Erythroblast (primary cell): ENCODE measurements around the gene XXYLT1.

Experiments
- GATA1 ChIP-seq: IDR thresholded peaks from 2 replicates; pipeline ENCODE4 v1.6.1; 2011; ENCODE audit warnings: low read depth, mild to moderate bottlenecking, control low read depth, low read length, moderate library complexity
- POLR2A ChIP-seq: IDR thresholded peaks from 2 replicates; pipeline ENCODE4 v1.6.1; 2011; ENCODE audit warnings: mild to moderate bottlenecking, low read length

DNA sequence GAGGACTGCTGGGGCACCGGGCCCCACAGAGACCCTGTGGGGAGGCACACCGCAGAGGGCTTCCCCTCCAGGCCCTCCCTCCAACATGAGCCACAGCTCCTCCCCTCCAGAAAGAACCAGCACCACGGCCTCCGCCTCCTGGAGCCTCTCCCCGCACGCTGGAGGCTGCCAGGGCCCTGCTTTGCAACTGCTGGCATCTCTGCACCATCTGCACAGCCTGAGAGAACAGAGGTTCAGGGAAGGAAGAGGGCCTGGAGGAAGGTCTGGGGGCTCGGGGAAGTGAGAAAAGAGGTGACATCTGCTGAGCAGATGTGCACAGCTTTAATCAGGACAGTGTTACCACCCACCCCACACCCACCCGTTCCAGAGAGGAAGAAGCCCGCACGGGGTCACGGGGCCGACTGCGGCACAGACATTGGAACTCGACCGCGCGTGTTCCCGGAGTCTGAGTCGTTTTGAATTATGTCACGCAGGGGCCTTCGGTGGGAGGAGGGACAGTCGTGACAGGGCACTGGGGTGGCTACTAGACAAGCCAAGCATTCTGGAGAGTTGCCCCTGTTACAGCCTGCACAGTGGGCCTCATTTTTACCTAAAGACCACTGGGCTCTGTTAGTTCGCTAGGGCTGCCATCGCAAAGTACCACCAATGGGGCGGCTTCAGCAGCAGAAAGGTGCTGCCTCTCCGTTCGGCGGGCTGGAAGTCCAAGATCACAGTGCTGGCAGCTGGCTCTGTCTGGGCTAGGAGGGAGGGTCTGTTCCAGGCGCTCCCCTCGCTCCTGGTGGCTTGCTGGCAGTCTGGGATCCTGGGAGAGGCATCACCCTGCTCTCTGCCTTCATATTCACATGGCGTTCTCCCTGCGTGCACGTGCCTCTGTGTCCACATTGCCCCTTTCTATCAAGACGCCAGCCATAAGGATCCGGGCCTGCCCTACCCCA is 194.8 kb downstream of the XXYLT1 start:
- TF ChIP-seq POLR2A (no peak), GATA1 (no peak)
